SH-SY5Y (cell line): Measurements from ENCODE around the gene HS3ST3A1.

ENCODE experiments used
- GATA2 ChIP-seq: IDR thresholded peaks from 2 replicates; pipeline ENCODE4 v1.6.1; 2011; ENCODE audit warnings: mild to moderate bottlenecking, low read depth, low read length
- GATA3 ChIP-seq: IDR thresholded peaks from 2 replicates; pipeline ENCODE4 v1.6.1; 2011; ENCODE audit warnings: low read depth, mild to moderate bottlenecking, low read length, moderate library complexity

GRCh38 chr17:13563866-13564265 lies 37.9 kb downstream of the HS3ST3A1 start:
- TF ChIP-seq GATA2: no peak
- TF ChIP-seq GATA3: no peak
